Upper lobe of left lung (tissue), 4 donors: ENCODE data around the gene SDHA.

Source experiments
- CTCF ChIP-seq, 6 experiments: fragments of 450-650 bp in 4 of 6; fragments of 200-600 bp in 2 of 6; sonication (generic) in 2 of 6; IDR thresholded peaks; one replicate each; pipeline ENCODE4 v1.5.1; 2016 to 2019; ENCODE audit warnings: antibody characterized with exemption in 6 of 6
- EP300 ChIP-seq, 4 donors: sonication (generic); formaldehyde crosslinking; IDR thresholded peaks; one replicate each; pipeline ENCODE4 v1.5.1; 2017; ENCODE audit warnings: antibody characterized with exemption in 4 of 4, control low read depth in 2 of 4
- POLR2AphosphoS5 ChIP-seq, 2 donors: sonication (generic); formaldehyde crosslinking; IDR thresholded peaks; one replicate each; pipeline ENCODE4 v1.5.1; 2017; ENCODE audit warnings: antibody characterized with exemption in 2 of 2

- no peak for TF ChIP-seq POLR2AphosphoS5 (IDR thresholded peaks at IDR 0.05)
- TF ChIP-seq CTCF (IDR thresholded peaks at IDR 0.05): no peak
- TF ChIP-seq EP300 (IDR thresholded peaks at IDR 0.05): no peak
Measured at GRCh38 chr5:199950-200645, 18.0 kb upstream of the SDHA start.
